SK-N-SH (cell line): ENCODE data around the gene NKX6-2. TPM values are rescaled to one million over a fixed set of nuclear protein-coding genes. Genes with fewer than 3 reads are reported as not detected.

Experiments
- CTCF ChIA-PET: fragments of 300-600, 350-600 bp; formaldehyde crosslinking; extraction: SDS; loops from one replicate; lab custom pipeline; 2021; lab: Yijun Ruan, JAX
- POLR2A ChIA-PET: fragments of 350-600 bp; sonication (Branson Sonifier 250); formaldehyde crosslinking; extraction: SDS; loops from one replicate; lab custom pipeline; 2020; ENCODE audit warnings: antibody characterized with exemption, inconsistent platforms; lab: Yijun Ruan, JAX
- DNase-seq: peaks from one replicate; pipeline ENCODE4 v3.0.0; 2012
- H2AFZ ChIP-seq: fragments of 200-600 bp; sonication (generic); 2 replicates; pipeline ENCODE4 v1.8.1; 2016; ENCODE audit warnings: antibody characterized with exemption, mild to moderate bottlenecking, low read depth
- H3F3A ChIP-seq: fragments of 200-600 bp; sonication (generic); replicated peaks from 2 replicates; pipeline ENCODE3; 2016; ENCODE audit warnings: antibody characterized with exemption, mild to moderate bottlenecking; ENCODE audit not compliant: insufficient read depth
- H3K27ac ChIP-seq, 2 experiments: fragments of 200-500 bp in 1 of 2; fragments of 200-600 bp in 1 of 2; sonication (Bioruptor generic) in 1 of 2; sonication (generic), shearing (Covaris generic) in 1 of 2; 2 replicates each; pipeline versions ENCODE4 v1.5.1 to v1.6.1; 2014 to 2016; ENCODE audit warnings: low read depth in 2 of 2, inconsistent platforms in 1 of 2, low read length in 1 of 2, mild to moderate bottlenecking in 1 of 2, mixed read lengths in 1 of 2
- H3K27me3 ChIP-seq: fragments of 200-600 bp; sonication (generic), shearing (Covaris generic); 2 replicates; pipeline ENCODE4 v1.6.1; 2016; ENCODE audit warnings: mixed run types; ENCODE audit not compliant: insufficient read depth
- H3K36me3 ChIP-seq, 2 experiments: fragments of 200-500 bp in 1 of 2; fragments of 200-600 bp in 1 of 2; sonication (Bioruptor generic) in 1 of 2; sonication (generic) in 1 of 2; replicated peaks in 1 of 2; 2 replicates each; pipeline versions ENCODE3 to v1.5.1; 2014 to 2016; ENCODE audit warnings: low read length in 1 of 2, mild to moderate bottlenecking in 1 of 2; ENCODE audit not compliant: insufficient read depth in 2 of 2, control insufficient read depth in 1 of 2
- H3K4me1 ChIP-seq, 2 experiments: fragments of 200-500 bp in 1 of 2; fragments of 200-600 bp in 1 of 2; sonication (Bioruptor generic) in 1 of 2; sonication (generic), shearing (Covaris generic) in 1 of 2; 2 replicates each; pipeline versions ENCODE4 v1.5.1 to v1.6.1; 2014 to 2016; ENCODE audit warnings: low read depth in 1 of 2, low read length in 1 of 2, mixed run types in 1 of 2; ENCODE audit not compliant: insufficient read depth in 2 of 2, control insufficient read depth in 1 of 2
- H3K4me2 ChIP-seq: fragments of 200-600 bp; sonication (generic), shearing (Covaris generic); 2 replicates; pipeline ENCODE4 v1.6.1; 2017; ENCODE audit warnings: mixed run types
- H3K4me3 ChIP-seq, 2 experiments: fragments of 200-500 bp in 1 of 2; fragments of 200-600 bp in 1 of 2; sonication (Bioruptor generic) in 1 of 2; sonication (generic), shearing (Covaris generic) in 1 of 2; 2 replicates each; pipeline versions ENCODE4 v1.5.1 to v1.8.1; 2014 to 2016; ENCODE audit warnings: low read depth in 2 of 2, inconsistent platforms in 1 of 2, low read length in 1 of 2, mild to moderate bottlenecking in 1 of 2, mixed read lengths in 1 of 2, moderate library complexity in 1 of 2
- H3K79me2 ChIP-seq: fragments of 200-600 bp; sonication (generic); 2 replicates; pipeline ENCODE4 v1.8.1; 2017; ENCODE audit warnings: mild to moderate bottlenecking; ENCODE audit not compliant: insufficient read depth
- H3K9ac ChIP-seq: fragments of 200-600 bp; sonication (generic); 2 replicates; pipeline ENCODE4 v1.6.1; 2017; ENCODE audit warnings: mixed run types
- H3K9me2 ChIP-seq: fragments of 200-600 bp; sonication (generic); 2 replicates; pipeline ENCODE4 v1.6.1; 2017; ENCODE audit warnings: mixed run types
- H3K9me3 ChIP-seq: fragments of 200-600 bp; sonication (generic); 2 replicates; pipeline ENCODE4 v1.6.1; 2017; ENCODE audit warnings: mixed run types, mild to moderate bottlenecking, moderate library complexity
- H4K20me1 ChIP-seq: fragments of 200-600 bp; sonication (generic); 2 replicates; pipeline ENCODE4 v1.6.1; 2017; ENCODE audit warnings: mild to moderate bottlenecking, mixed run types; ENCODE audit not compliant: insufficient read depth
- CHD2 ChIP-seq: fragments of 150-350 bp; IDR thresholded peaks from 2 replicates; pipeline ENCODE4 v1.6.1; 2018; ENCODE audit warnings: low read length; ENCODE audit not compliant: partially characterized antibody
- ELF1 ChIP-seq: IDR thresholded peaks from 2 replicates; pipeline ENCODE4 v1.4.0; 2012
- FOXJ3 ChIP-seq: sonication (generic); formaldehyde crosslinking; IDR thresholded peaks from 2 replicates; pipeline ENCODE4 v1.5.1; 2020; ENCODE audit warnings: mild to moderate bottlenecking, missing genetic modification reagents
- FOXM1 ChIP-seq: IDR thresholded peaks from 2 replicates; pipeline ENCODE4 v1.4.0; 2012; ENCODE audit warnings: low read depth, mild to moderate bottlenecking
- GATA2 ChIP-seq: sonication (generic); formaldehyde crosslinking; IDR thresholded peaks from 2 replicates; pipeline ENCODE4 v1.5.0; 2020; ENCODE audit warnings: mild to moderate bottlenecking, missing genetic modification reagents
- MEF2A ChIP-seq: IDR thresholded peaks from 2 replicates; pipeline ENCODE4 v1.4.0; 2012; ENCODE audit warnings: low read depth, borderline replicate concordance
- MXI1 ChIP-seq: IDR thresholded peaks from 2 replicates; pipeline ENCODE4 v1.6.1; 2012; ENCODE audit warnings: mild to moderate bottlenecking, low read depth, low read length, improper control_type of control experiment
- POLR2AphosphoS5 ChIP-seq: IDR thresholded peaks from 2 replicates; pipeline ENCODE4 v1.6.1; 2012; ENCODE audit warnings: low read depth, low read length
- RXRA ChIP-seq: IDR thresholded peaks from 2 replicates; pipeline ENCODE4 v1.4.0; 2012; ENCODE audit warnings: low read depth, mild to moderate bottlenecking, borderline replicate concordance
- WGBS: methylation state at CpG from one replicate; pipeline ENCODE4 v1.1.6; 2017; ENCODE audit warnings: low lambda C conversion rate; 5-methylcytosine and 5-hydroxymethylcytosine counted together
- polyA plus RNA-seq, 3 experiments: library from polyadenylated mRNA; depleted of rRNA; stranded (reverse); fragments of >200 nt; gene quantifications; 2 replicates each; pipeline ENCODE4 v1.2.3, GENCODE V29; 2012
- TF ChIP-seq, protein P1 (sequence below): fragments of 200-600 bp; sonication (generic); IDR thresholded peaks from 2 replicates; pipeline ENCODE4 v1.6.1; 2017; ENCODE audit warnings: antibody characterized with exemption, mild to moderate bottlenecking, moderate library complexity
- TF ChIP-seq, protein P2 (sequence below): fragments of 150-350 bp; IDR thresholded peaks from 2 replicates; pipeline ENCODE4 v1.6.1; 2016; ENCODE audit warnings: mild to moderate bottlenecking, low read depth, low read length
- TF ChIP-seq, protein P3 (sequence below): fragments of 150-350 bp; IDR thresholded peaks from 2 replicates; pipeline ENCODE4 v1.6.1; 2017; ENCODE audit warnings: antibody characterized with exemption, low read length, low read depth, borderline replicate concordance

The NKX6-2 gene
- polyA plus RNA-seq, 1 of the 3 experiments (the other 2 are of a cell fraction): not detected

- TF ChIP-seq MXI1 (no peak), ELF1 (no peak), FOXJ3 (CRISPR knock-in tag) (no peak), GATA2 (CRISPR knock-in tag) (no peak)
- TF ChIP-seq, protein P1, sequence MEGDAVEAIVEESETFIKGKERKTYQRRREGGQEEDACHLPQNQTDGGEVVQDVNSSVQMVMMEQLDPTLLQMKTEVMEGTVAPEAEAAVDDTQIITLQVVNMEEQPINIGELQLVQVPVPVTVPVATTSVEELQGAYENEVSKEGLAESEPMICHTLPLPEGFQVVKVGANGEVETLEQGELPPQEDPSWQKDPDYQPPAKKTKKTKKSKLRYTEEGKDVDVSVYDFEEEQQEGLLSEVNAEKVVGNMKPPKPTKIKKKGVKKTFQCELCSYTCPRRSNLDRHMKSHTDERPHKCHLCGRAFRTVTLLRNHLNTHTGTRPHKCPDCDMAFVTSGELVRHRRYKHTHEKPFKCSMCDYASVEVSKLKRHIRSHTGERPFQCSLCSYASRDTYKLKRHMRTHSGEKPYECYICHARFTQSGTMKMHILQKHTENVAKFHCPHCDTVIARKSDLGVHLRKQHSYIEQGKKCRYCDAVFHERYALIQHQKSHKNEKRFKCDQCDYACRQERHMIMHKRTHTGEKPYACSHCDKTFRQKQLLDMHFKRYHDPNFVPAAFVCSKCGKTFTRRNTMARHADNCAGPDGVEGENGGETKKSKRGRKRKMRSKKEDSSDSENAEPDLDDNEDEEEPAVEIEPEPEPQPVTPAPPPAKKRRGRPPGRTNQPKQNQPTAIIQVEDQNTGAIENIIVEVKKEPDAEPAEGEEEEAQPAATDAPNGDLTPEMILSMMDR: no peak
- TF ChIP-seq, protein P2, sequence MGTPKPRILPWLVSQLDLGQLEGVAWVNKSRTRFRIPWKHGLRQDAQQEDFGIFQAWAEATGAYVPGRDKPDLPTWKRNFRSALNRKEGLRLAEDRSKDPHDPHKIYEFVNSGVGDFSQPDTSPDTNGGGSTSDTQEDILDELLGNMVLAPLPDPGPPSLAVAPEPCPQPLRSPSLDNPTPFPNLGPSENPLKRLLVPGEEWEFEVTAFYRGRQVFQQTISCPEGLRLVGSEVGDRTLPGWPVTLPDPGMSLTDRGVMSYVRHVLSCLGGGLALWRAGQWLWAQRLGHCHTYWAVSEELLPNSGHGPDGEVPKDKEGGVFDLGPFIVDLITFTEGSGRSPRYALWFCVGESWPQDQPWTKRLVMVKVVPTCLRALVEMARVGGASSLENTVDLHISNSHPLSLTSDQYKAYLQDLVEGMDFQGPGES: no peak
- no peak for DNase-seq
- no peaks in the 10 kb centered on the region for H3K9me2 ChIP-seq
- H3K4me1 ChIP-seq: no peaks in the 10 kb centered on the region; a peak in 1 of 4 replicates
- ChIA-PET POLR2A (no interaction called here), CTCF (interaction anchor here (1.0 to 1.5 kb wide), 2 partner anchors 13 to 126 kb away, joined by 3 to 6 read pairs; no protein-coding TSS in a partner anchor)
- no peaks in the 10 kb centered on the region for H3K9me3 ChIP-seq
- no peak overlapping the region for H3K4me3 ChIP-seq
- no peaks in the 10 kb centered on the region; the same call in 1 of the 2 replicates for H3K27me3 ChIP-seq
- H4K20me1 ChIP-seq: no peaks in the 10 kb centered on the region
- H3K36me3 ChIP-seq: no peaks in the 10 kb centered on the region
- H2AFZ ChIP-seq: no peak overlapping the region
- H3F3A ChIP-seq: no peaks in the 10 kb centered on the region
- H3K27ac ChIP-seq: no peak overlapping the region
- no peak overlapping the region for H3K4me2 ChIP-seq
- no peaks in the 10 kb centered on the region for H3K79me2 ChIP-seq
- no peak overlapping the region for H3K9ac ChIP-seq
- 95% methylated on average over 5 of the region's 12 CpGs for WGBS
Measured at GRCh38 chr10:132780356-132780755, 5.6 kb downstream of the NKX6-2 start.

- TF ChIP-seq POLR2AphosphoS5 (no peak), RXRA (no peak), MEF2A (no peak), CHD2 (no peak), MXI1 (no peak), FOXM1 (no peak)
- TF ChIP-seq, protein P3, sequence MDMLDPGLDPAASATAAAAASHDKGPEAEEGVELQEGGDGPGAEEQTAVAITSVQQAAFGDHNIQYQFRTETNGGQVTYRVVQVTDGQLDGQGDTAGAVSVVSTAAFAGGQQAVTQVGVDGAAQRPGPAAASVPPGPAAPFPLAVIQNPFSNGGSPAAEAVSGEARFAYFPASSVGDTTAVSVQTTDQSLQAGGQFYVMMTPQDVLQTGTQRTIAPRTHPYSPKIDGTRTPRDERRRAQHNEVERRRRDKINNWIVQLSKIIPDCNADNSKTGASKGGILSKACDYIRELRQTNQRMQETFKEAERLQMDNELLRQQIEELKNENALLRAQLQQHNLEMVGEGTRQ: no peak
- DNase-seq: no peak
- H3K4me3 ChIP-seq: no peak overlapping the region
- no peak overlapping the region for H3K9ac ChIP-seq
- ChIA-PET CTCF (no interaction called here), POLR2A (no interaction called here)
- no peaks in the 10 kb centered on the region for H3K9me2 ChIP-seq
- no peaks in the 10 kb centered on the region for H4K20me1 ChIP-seq
- H3K36me3 ChIP-seq: no peaks in the 10 kb centered on the region
- no peaks in the 10 kb centered on the region for H3K9me3 ChIP-seq
- no peak overlapping the region for H3K4me2 ChIP-seq
- no peak overlapping the region for H3K27ac ChIP-seq
- no peak overlapping the region for H2AFZ ChIP-seq
- 93% methylated on average over 40 of the region's 41 CpGs for WGBS
- no peaks in the 10 kb centered on the region; a peak in 1 of 4 replicates for H3K4me1 ChIP-seq
- no peaks in the 10 kb centered on the region for H3K27me3 ChIP-seq
- H3K79me2 ChIP-seq: no peaks in the 10 kb centered on the region
- H3F3A ChIP-seq: no peaks in the 10 kb centered on the region
Measured at GRCh38 chr10:132779549-132780294, 6.2 kb downstream of the NKX6-2 start.
